ENCODE results near the gene BFSP2. TPM values are rescaled to one million over a fixed set of nuclear protein-coding genes. Genes with fewer than 3 reads are reported as not detected.

The BFSP2 gene
- total RNA-seq, 1 donor from 2014 or later, result not detected

DNA sequence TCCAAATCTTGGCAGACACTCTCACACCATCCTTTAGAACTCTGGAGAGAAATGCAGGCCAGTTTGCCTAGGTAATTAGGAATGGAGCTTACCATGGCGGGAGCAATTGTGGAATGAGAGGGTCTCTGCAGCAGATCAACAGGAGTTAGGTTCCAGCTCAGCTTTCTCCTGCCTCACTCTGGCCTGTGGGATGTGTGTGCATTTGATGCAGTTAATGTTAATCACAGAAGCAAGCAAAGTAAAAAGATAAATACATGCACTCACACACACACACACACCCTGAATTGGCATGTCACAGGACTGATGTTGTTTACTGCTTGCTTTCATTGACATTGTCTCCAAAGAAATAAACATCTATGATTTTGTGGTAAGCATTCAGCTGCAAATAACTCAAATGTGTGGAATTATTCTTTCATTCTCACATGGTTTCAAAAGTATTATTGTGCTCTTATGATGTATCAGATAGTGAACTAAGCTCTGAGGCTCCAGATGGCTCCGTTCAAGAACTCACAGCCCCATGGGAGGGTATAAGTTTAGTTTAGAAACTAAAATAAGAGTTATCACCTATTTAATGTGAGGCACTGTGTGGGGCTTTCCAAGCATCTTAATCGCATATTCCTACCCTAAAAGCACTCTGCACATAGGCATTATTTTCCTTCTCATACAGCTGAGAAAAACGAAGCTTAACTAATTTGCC, 31.3 kb upstream of the BFSP2 start:
- Mint-ChIP-seq H3K4me3 (no peak overlapping the region), H3K27me3 (peaks cover 3% of the 10 kb centered on the region), H3K9me3 (no peaks in the 10 kb centered on the region), H3K4me1 (ENCODE audit: unreplicated experiment) (no peaks in the 10 kb centered on the region), H3K27ac (no peak overlapping the region), H3K36me3 (no peaks in the 10 kb centered on the region)
- no peak for DNase-seq (ENCODE audit: extremely low spot score, unreplicated experiment)
- TF ChIP-seq, protein P1, sequence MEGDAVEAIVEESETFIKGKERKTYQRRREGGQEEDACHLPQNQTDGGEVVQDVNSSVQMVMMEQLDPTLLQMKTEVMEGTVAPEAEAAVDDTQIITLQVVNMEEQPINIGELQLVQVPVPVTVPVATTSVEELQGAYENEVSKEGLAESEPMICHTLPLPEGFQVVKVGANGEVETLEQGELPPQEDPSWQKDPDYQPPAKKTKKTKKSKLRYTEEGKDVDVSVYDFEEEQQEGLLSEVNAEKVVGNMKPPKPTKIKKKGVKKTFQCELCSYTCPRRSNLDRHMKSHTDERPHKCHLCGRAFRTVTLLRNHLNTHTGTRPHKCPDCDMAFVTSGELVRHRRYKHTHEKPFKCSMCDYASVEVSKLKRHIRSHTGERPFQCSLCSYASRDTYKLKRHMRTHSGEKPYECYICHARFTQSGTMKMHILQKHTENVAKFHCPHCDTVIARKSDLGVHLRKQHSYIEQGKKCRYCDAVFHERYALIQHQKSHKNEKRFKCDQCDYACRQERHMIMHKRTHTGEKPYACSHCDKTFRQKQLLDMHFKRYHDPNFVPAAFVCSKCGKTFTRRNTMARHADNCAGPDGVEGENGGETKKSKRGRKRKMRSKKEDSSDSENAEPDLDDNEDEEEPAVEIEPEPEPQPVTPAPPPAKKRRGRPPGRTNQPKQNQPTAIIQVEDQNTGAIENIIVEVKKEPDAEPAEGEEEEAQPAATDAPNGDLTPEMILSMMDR (conservative IDR thresholded peaks at IDR 0.05), result no peak

DNA sequence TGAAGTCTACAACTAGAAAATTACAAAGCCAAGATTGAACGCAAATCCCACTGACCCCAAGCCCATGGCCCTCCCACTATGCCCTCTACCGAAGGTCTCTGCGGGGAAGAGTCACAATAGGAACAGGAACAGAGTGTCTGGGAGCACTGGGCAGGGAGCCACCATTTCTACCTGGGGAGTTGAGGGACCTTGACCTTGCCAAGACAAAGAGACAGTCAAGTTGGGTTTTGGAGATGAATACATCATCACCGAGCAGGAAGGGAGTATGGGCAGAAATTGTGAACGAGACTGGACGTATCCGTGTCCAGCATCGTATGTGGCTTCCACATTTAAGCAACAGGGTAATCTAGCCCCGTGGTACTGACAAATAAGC, 30.8 kb upstream of the BFSP2 start:
- Mint-ChIP-seq H3K4me1 (ENCODE audit: unreplicated experiment) (no peaks in the 10 kb centered on the region), H3K36me3 (no peaks in the 10 kb centered on the region), H3K27me3 (peaks cover 3% of the 10 kb centered on the region), H3K27ac (no peak overlapping the region), H3K4me3 (no peak overlapping the region), H3K9me3 (no peaks in the 10 kb centered on the region)
- no peak for DNase-seq (ENCODE audit: extremely low spot score, unreplicated experiment)
- TF ChIP-seq, protein P1 (conservative IDR thresholded peaks at IDR 0.05), result no peak

DNA sequence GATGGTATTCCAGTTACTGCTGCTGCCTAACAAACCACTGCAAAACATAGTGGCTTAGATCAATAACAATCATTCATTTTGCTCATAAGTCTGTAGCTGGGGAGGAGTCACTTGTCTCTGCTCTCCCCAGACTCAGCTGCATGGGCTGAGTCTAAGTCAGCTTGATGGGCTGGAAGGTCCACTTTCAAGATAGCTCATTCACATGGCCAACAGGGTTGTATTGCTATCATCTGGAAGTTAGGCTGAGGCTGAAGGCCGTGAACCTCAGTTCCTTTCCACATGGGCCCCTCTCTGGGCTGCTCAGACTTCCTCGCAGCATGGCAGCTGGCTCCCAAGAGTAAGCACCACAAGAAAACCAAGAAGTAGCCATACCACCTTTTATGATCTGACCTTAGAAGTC, 28.7 kb upstream of the BFSP2 start:
- H3K27me3 Mint-ChIP-seq, result peaks cover 3% of the 10 kb centered on the region
- no peaks in the 10 kb centered on the region for H3K9me3 Mint-ChIP-seq
- no peaks in the 10 kb centered on the region for H3K36me3 Mint-ChIP-seq
- TF ChIP-seq, protein P1 (conservative IDR thresholded peaks at IDR 0.05), result no peak
- DNase-seq (ENCODE audit: extremely low spot score, unreplicated experiment), result no peak
- no peak overlapping the region for H3K27ac Mint-ChIP-seq
- no peaks in the 10 kb centered on the region for H3K4me1 Mint-ChIP-seq (ENCODE audit: unreplicated experiment)
- H3K4me3 Mint-ChIP-seq, result no peak overlapping the region

DNA sequence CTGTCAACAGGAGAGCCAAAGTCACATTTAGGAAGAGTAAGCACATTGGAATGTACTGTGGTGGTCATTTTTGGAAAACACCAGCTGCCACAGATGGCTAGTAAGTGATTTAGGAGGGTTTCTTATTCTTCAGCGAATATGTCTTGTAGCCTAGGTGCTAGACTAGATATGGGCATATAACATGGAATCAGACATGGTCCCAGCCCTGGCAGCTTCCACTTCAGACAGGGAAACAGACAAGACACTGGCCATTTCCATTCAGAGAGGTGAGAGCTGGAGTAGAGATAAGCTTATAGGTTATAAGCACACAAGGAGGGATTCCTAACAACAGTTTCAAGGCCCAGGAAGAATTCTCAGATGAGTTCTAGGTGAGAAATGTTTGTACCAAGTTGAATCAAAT, 28.2 kb upstream of the BFSP2 start:
- no peak overlapping the region for H3K4me3 Mint-ChIP-seq
- DNase-seq (ENCODE audit: extremely low spot score, unreplicated experiment), result no peak
- H3K4me1 Mint-ChIP-seq (ENCODE audit: unreplicated experiment), result no peaks in the 10 kb centered on the region
- peaks cover 3% of the 10 kb centered on the region for H3K27me3 Mint-ChIP-seq
- no peak overlapping the region for H3K27ac Mint-ChIP-seq
- H3K9me3 Mint-ChIP-seq, result no peaks in the 10 kb centered on the region
- TF ChIP-seq, protein P1 (conservative IDR thresholded peaks at IDR 0.05), result no peak
- no peaks in the 10 kb centered on the region for H3K36me3 Mint-ChIP-seq

DNA sequence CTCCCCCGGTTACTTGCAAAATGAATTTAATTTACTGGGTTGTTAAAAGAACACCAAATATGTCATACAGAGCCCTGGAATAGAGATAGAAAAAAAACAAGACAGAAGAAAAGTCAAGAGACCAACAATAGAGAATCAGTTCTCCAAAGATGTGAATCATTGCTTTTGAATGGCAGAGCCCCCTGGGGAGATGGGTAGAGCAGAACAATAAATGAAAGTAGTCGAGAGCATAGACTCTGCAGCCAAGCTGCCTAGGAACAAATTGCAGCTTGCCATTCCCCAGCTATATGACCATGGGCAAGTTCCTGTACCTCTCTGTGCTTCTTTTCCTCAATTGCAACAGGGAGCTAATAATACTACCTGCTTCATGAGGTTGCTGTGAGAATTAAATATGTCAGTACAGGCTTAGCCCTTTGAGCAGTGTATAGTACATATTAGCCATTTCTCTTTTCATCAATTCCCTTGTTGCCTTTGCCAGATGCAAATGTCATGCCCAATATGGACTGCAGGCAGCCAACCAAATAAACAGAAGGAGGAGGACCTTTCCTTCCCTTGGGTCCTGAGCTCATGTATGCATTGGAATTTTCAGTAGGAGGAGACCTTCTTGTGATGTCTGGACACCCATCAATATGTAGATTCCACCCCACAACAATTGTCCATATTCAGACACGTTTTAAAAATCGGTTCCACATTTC, 25.0 kb upstream of the BFSP2 start:
- Mint-ChIP-seq H3K27ac (no peak overlapping the region), H3K36me3 (no peaks in the 10 kb centered on the region), H3K4me1 (ENCODE audit: unreplicated experiment) (no peaks in the 10 kb centered on the region), H3K27me3 (no peaks in the 10 kb centered on the region), H3K9me3 (no peaks in the 10 kb centered on the region), H3K4me3 (no peak overlapping the region)
- DNase-seq (ENCODE audit: extremely low spot score, unreplicated experiment), result no peak
- TF ChIP-seq, protein P1 (conservative IDR thresholded peaks at IDR 0.05), result no peak

Measured in type B pancreatic cell (in vitro differentiated cells).